ENCODE results near the gene GNG12. TPM values are rescaled to one million over a fixed set of nuclear protein-coding genes. Genes with fewer than 3 reads are reported as not detected.

Gene GNG12
- total RNA-seq, 2 donors from 2014 or later = 49.4 to 61.5 TPM

DNA sequence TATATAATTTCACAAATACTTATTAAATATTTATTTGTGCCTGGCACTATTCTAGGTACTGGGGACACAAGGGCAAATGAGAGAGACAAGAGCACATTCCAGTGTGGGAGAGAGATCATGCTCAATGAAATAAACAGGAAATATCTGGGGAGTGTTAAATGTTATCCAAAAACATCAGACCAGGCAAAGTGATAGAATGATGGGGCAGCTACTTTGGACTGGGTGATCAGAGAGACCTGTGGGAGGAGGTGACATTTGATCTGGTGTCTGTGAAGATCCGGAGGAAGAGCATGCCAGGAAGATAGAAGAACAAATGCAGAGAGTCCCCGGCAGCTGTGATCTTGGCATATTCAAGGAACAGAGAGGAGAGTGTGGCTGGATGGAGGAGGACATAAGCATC lies 27.5 kb upstream of the GNG12 start:
- TF ChIP-seq POLR2A (IDR thresholded peaks at IDR 0.05) (no peak), POLR2AphosphoS5 (IDR thresholded peaks at IDR 0.05) (no peak)
- TF ChIP-seq, protein P1, sequence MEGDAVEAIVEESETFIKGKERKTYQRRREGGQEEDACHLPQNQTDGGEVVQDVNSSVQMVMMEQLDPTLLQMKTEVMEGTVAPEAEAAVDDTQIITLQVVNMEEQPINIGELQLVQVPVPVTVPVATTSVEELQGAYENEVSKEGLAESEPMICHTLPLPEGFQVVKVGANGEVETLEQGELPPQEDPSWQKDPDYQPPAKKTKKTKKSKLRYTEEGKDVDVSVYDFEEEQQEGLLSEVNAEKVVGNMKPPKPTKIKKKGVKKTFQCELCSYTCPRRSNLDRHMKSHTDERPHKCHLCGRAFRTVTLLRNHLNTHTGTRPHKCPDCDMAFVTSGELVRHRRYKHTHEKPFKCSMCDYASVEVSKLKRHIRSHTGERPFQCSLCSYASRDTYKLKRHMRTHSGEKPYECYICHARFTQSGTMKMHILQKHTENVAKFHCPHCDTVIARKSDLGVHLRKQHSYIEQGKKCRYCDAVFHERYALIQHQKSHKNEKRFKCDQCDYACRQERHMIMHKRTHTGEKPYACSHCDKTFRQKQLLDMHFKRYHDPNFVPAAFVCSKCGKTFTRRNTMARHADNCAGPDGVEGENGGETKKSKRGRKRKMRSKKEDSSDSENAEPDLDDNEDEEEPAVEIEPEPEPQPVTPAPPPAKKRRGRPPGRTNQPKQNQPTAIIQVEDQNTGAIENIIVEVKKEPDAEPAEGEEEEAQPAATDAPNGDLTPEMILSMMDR (IDR thresholded peaks at IDR 0.05) = no peak
- no peak overlapping the region for H3K4me3 ChIP-seq
- no peak for DNase-seq (ENCODE audit: low spot score)
- H3K27me3 ChIP-seq (replicated peaks; ENCODE audit: insufficient read depth) = no peaks in the 10 kb centered on the region
- H3K27ac ChIP-seq = no peak overlapping the region
- intact Hi-C loops (cut with DNase I) = no loop called here
- no peaks in the 10 kb centered on the region for H3K4me1 ChIP-seq (replicated peaks)
- no peaks in the 10 kb centered on the region for H3K9me3 ChIP-seq
- H3K36me3 ChIP-seq = no peaks in the 10 kb centered on the region
- 56% methylated on average over 2 of the region's 2 CpGs for WGBS

DNA sequence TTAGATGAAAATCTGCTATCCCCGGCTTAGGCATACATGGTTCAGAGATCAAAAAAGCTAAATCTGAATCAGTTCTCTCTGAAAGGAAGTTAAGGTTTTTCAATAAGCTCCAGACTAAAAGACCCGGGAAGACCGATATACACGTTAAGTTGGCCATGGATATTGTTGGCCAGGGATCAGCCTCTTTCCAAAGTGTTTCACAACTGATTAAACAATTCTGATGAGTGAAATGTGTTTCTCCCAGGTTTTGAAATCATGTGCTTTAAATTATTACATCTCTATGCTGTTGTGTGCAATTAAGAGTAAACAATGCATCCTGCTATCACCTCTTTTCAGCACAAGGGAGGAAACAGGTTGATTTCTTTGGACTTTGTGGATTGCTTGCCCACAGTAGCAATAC lies 23.7 kb upstream of the GNG12 start:
- TF ChIP-seq POLR2AphosphoS5 (IDR thresholded peaks at IDR 0.05) = no peak
- TF ChIP-seq, protein P1 (IDR thresholded peaks at IDR 0.05) = no peak
- no peak for TF ChIP-seq POLR2A (IDR thresholded peaks at IDR 0.05)
- Histone ChIP-seq H3K36me3 (no peaks in the 10 kb centered on the region), H3K27ac (no peak overlapping the region), H3K27me3 (replicated peaks; ENCODE audit: insufficient read depth) (no peaks in the 10 kb centered on the region), H3K9me3 (no peaks in the 10 kb centered on the region), H3K4me3 (no peak overlapping the region), H3K4me1 (replicated peaks) (no peaks in the 10 kb centered on the region)
- intact Hi-C loops (cut with DNase I) = no loop called here
- 94% methylated on average over 4 of the region's 4 CpGs for WGBS
- DNase-seq (ENCODE audit: low spot score) = no peak

DNA sequence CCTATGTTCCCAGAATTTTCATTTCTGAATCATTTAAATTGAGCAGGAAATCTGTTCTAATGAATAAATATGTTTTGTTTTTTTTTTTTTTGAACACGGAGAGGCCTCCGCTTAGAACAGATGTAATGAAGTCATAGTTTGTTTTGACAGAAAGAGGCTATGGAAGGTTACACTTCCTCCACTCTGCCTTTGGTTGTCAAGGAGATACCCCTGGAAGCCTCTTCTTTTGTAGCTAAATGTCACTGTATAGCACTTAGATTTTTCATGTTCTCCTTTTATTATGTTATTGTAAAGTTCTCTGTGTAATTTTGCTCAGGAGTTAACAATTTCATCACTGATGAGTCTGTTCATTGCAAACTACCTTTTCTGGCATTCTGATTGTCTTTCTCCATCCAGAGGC lies 22.7 kb upstream of the GNG12 start:
- WGBS = 48% methylated on average over 2 of the region's 2 CpGs
- no peak for DNase-seq (ENCODE audit: low spot score)
- H3K4me1 ChIP-seq (replicated peaks) = no peaks in the 10 kb centered on the region
- no peak overlapping the region for H3K27ac ChIP-seq
- H3K36me3 ChIP-seq = no peaks in the 10 kb centered on the region
- H3K9me3 ChIP-seq = no peaks in the 10 kb centered on the region
- intact Hi-C loops (cut with DNase I) = no loop called here
- H3K4me3 ChIP-seq = no peak overlapping the region
- no peak for TF ChIP-seq POLR2A (IDR thresholded peaks at IDR 0.05)
- no peak for TF ChIP-seq POLR2AphosphoS5 (IDR thresholded peaks at IDR 0.05)
- TF ChIP-seq, protein P1 (IDR thresholded peaks at IDR 0.05) = no peak
- no peaks in the 10 kb centered on the region for H3K27me3 ChIP-seq (replicated peaks; ENCODE audit: insufficient read depth)

DNA sequence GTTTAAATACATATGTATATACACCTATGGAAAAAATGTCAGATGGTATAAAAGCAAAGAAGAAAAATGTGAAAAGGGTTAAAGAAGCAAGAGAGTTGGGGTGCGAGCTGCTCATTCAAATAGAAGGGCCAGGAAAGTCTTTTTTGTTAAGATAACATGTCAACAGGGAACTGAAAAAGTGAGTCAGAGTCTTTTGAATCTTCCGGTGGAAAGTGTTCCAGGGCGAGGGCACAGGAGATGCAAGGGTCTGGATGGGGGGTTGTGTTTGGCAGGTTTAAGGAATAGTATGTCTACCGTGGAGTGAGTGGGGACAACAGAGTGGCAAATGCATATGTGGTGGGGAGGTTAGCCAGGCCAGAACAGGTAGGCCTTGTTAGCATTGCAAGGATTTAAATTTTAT lies 22.2 kb upstream of the GNG12 start:
- 63% methylated on average over 4 of the region's 4 CpGs for WGBS
- intact Hi-C loops (cut with DNase I) = no loop called here

DNA sequence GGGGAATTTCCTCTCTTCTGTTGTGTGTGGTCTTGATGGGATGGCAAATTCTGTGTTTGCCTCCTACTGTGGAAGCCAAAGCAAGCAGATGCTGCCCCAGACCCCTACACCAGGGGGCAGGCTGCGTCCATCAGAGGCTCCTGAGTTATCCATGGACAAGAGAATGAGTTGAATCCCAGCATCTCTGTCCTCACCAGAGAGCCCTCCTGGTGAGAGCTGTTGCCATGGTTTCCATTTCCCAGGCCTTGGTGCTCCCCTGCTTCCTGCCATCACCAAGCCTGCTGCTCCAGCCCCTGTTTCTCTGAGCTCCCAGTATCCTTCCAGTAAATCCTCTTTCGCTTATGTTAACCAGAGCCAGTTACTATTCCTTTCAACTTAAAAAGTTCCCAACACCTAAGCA lies 20.4 kb upstream of the GNG12 start:
- Histone ChIP-seq H3K27me3 (replicated peaks; ENCODE audit: insufficient read depth) (no peaks in the 10 kb centered on the region), H3K36me3 (no peaks in the 10 kb centered on the region), H3K9me3 (no peaks in the 10 kb centered on the region), H3K4me1 (replicated peaks) (no peaks in the 10 kb centered on the region), H3K4me3 (no peak overlapping the region), H3K27ac (no peak overlapping the region)
- intact Hi-C loops (cut with DNase I) = loop anchor here (5.0 kb wide), 2 partner anchors 259 to 494 kb away; no protein-coding TSS in a partner anchor
- 32% methylated on average over 2 of the region's 2 CpGs for WGBS
- no peak for DNase-seq (ENCODE audit: low spot score)
- TF ChIP-seq, protein P1 (IDR thresholded peaks at IDR 0.05) = peak in 3 of 4 experiments; percentile 28 to 53 (median 39)
- TF ChIP-seq POLR2AphosphoS5 (IDR thresholded peaks at IDR 0.05) = no peak

More for the DNA sequence above, 22.2 kb upstream of the GNG12 start:
- DNase-seq (ENCODE audit: low spot score) = no peak
- H3K4me1 ChIP-seq (replicated peaks) = no peaks in the 10 kb centered on the region
- H3K27ac ChIP-seq = no peak overlapping the region
- no peak overlapping the region for H3K4me3 ChIP-seq
- no peaks in the 10 kb centered on the region for H3K36me3 ChIP-seq
- H3K9me3 ChIP-seq = no peaks in the 10 kb centered on the region
- TF ChIP-seq, protein P1 (IDR thresholded peaks at IDR 0.05) = no peak
- TF ChIP-seq POLR2A (IDR thresholded peaks at IDR 0.05) = no peak
- no peak for TF ChIP-seq POLR2AphosphoS5 (IDR thresholded peaks at IDR 0.05)
- no peaks in the 10 kb centered on the region for H3K27me3 ChIP-seq (replicated peaks; ENCODE audit: insufficient read depth)

All from prostate gland (tissue), 2 donors.